H1 (cell line): ENCODE measurements around the gene SBK1. TPM values are rescaled to one million over a fixed set of nuclear protein-coding genes. Genes with fewer than 3 reads are reported as not detected.

Experiments used
- CTBP2 ChIP-seq: IDR thresholded peaks from 2 replicates; pipeline ENCODE4 v1.7.0; 2011; ENCODE audit warnings: borderline replicate concordance, mild to moderate bottlenecking, moderate library complexity, mixed read lengths, low read length; ENCODE audit not compliant: insufficient read depth, insufficient read length
- MAX ChIP-seq: IDR thresholded peaks from 2 replicates; pipeline ENCODE4 v1.6.1; 2012; ENCODE audit warnings: inconsistent platforms
- RFX5 ChIP-seq: IDR thresholded peaks from 2 replicates; pipeline ENCODE4 v1.6.1; 2011; ENCODE audit warnings: low read depth, low read length, improper control_type of control experiment, borderline replicate concordance
- SP2 ChIP-seq: IDR thresholded peaks from 2 replicates; pipeline ENCODE4 v1.6.1; 2012; ENCODE audit warnings: mild to moderate bottlenecking, low read length, inconsistent platforms
- polyA plus RNA-seq, 7 experiments: library from polyadenylated mRNA; depleted of rRNA in 3 of 7; stranded (reverse) in 5 of 7; unstranded in 2 of 7; fragments of >200 nt in 5 of 7; fragments of 200-250 nt in 2 of 7; gene quantifications; 1 replicate in 5 of 7; 2 replicates in 1 of 7; 4 replicates in 1 of 7; pipeline versions ENCODE4 v1.2.1 to v1.2.3, GENCODE V29; 2011 to 2013; ENCODE audit warnings: missing spikeins in 2 of 7, mixed read lengths in 2 of 7
- total RNA-seq: library from RNA; stranded (reverse); fragmentation: NEBNext Ultra II Directional; extraction: Animal tissue kit (Norgen Biotek cat#: 25700); gene quantifications from 2 replicates; pipeline ENCODE4 v1.2.1, GENCODE V29; 2021
- TF ChIP-seq, protein P1 (sequence below): IDR thresholded peaks from 2 replicates; pipeline ENCODE4 v1.6.1; 2012; ENCODE audit warnings: low read length, inconsistent platforms

The SBK1 gene
- total and polyA plus RNA-seq, 2 of the 8 experiments (the other 6 are each of a cell fraction or from before 2014, with no cell fraction given), result 18.2 to 73.9 TPM

DNA sequence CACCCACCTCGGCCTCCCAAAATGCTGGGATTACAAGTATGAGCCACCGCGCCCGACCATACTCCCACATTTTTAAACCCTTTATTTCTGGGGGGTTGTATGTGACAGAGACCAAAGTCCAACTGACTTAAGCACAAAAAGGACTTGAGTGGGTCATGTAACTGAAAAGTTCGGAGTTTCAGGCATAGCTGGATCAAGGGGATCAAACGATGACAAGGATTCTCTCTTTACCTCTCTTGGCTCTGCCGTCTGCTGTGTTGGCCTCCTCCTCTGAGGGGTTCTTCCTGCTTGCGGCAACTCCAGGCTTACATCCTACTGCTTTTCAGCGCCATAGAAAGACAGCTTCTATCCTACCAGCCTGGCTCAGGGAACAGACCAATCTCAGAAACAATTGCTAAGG lies 9.2 kb upstream of the SBK1 start (continued):
- TF ChIP-seq SP2, result no peak
- TF ChIP-seq RFX5, result no peak
- no peak for TF ChIP-seq CTBP2
- TF ChIP-seq, protein P1, sequence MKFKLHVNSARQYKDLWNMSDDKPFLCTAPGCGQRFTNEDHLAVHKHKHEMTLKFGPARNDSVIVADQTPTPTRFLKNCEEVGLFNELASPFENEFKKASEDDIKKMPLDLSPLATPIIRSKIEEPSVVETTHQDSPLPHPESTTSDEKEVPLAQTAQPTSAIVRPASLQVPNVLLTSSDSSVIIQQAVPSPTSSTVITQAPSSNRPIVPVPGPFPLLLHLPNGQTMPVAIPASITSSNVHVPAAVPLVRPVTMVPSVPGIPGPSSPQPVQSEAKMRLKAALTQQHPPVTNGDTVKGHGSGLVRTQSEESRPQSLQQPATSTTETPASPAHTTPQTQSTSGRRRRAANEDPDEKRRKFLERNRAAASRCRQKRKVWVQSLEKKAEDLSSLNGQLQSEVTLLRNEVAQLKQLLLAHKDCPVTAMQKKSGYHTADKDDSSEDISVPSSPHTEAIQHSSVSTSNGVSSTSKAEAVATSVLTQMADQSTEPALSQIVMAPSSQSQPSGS, result no peak
- TF ChIP-seq MAX, result no peak
